ENCODE results near the gene TUBB.
A peak's percentile ranks its signal among the peaks of the same experiment; 100 is the strongest.

TUBB gene

GRCh38 chr6:30719791-30720737, at the start of gene TUBB:
Gene TUBB, plus strand, starts transcription at chr6:30720352. Its CDS starts 155 bp downstream, at chr6:30720507.
- peak; percentile 95 for DNase-seq (ENCODE audit: low read depth)
- peak; percentile 9 for TF ChIP-seq CTCF (IDR thresholded peaks at IDR 0.05; ENCODE audit: low read depth, low read length, missing control alignments)
- H3K4me3 ChIP-seq (ENCODE audit: low read depth, low read length): peak within 1 kb of the TSS; percentile 81

DNA sequence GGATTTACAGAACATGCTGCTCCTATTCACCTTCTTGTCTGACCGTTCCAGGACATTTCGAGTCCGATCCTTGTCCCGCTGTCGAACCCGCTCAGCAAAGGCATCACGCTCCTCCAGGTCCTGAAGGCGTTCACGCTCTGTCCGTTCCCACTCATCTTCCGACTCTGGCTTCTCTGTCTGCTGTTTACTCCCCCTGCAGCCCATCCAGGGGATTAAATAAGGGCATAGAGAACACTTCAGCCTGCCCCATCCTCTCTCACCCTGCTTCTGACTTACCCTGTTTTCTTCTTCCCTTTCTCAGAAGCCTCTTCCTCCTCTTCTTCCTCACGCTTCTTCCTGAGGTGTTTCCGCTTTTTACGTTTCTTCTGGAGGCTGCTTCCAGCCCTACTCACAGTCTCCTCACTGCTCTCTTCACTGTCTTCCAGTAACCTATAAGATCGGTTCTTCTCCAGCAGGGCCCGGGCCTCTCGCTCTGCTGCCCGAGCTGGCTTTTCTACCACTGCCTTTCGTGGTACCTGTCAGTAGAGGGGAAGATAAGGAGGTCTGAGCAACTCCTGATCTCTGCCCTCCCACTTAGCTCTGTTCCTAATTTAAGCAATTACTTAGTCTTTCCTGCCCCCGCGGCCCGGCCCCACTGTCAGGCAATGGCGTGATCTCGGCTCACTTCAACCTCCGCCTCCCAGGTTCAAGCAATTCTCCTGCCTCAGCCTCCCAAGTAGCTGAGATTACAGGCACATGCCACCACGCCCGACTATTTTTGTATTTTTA, 49.2 kb upstream of the TUBB start:
- peak; percentile 29 for TF ChIP-seq CTCF (IDR thresholded peaks at IDR 0.05; ENCODE audit: low read depth, low read length, missing control alignments)
- H3K4me3 ChIP-seq (ENCODE audit: low read depth, low read length): no peak overlapping the region
- no peak for DNase-seq (ENCODE audit: low read depth)

DNA sequence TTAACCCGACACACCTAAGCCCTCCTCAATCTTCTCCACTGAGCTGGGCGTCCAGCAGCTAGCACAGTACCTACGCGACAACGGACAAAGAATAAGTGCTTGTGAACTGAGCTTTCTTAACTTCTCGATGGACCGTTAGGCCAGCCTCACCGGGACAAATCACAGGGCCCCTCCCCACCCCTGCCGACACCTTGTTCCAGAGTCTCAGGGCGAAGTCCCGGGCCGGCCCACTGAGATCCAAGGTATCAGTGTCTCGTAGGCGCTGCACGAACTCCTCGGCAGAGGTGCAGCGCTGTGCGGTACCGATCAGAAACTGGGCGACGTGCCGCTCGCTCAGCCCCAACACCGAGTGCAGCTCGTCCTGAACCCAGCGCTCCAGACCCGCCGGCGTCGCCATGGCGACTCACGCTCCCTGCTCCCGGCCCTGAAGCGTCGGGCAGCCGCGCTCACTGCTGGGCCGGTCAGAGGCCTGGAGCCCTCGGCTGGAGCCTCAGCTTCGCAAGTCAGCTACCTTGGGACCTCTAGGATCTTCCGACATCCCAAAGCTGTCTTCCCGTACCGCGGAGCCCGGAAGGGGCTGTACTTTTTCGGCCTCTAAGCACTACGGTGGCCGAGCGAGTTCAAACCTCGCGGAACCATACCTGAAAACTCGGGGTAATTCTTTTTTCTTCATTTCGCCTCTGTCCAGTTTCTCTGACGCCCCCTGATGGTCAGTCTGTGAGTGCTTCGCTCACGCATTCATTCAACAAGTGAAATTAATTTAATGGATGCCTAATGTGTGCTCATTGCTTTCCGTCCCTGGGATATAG, 47.5 kb upstream of the TUBB start, which contains the start of gene DHX16:
Gene DHX16, minus strand, starts transcription at position 562 of the 809 bp plus-strand sequence. Its CDS starts 165 bp downstream, at position 397.
- peak; percentile 96 for DNase-seq (ENCODE audit: low read depth)
- peak within 1 kb of the TSS; percentile 99 for H3K4me3 ChIP-seq (ENCODE audit: low read depth, low read length)
- TF ChIP-seq CTCF (IDR thresholded peaks at IDR 0.05; ENCODE audit: low read depth, low read length, missing control alignments): peak; percentile 76

DNA sequence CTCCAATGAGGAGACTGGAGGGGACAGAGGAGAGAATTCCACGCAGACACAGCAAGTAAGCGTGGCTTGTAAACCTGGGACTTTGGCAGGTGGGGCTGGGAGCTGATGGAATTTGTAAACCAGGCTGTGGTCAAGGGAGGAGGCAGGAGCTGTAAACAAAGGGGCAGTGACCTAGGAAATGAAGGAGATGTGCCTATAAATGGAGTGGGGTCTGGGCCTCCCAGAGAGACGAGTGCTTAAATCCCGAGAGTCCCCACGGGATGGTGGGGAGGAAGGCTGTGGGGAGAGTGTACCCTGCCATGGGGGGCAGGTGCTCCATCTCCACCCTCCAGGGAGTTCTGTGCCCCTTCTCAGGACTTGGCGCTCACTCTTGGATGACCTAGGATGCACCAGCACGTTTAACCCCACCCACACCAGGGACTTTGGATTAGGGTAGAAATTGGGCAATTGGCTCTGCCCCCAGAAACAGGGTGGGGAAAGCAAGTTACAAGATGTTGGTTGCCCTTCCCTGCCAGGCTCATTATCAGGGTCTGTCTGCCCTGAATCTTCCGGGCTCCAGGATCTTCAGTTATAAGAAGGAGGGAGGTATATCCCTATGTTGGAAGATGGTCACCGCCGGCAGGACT, 43.4 kb upstream of the TUBB start:
- H3K4me3 ChIP-seq (ENCODE audit: low read depth, low read length): no peak overlapping the region
- no peak for DNase-seq (ENCODE audit: low read depth)
- TF ChIP-seq CTCF (IDR thresholded peaks at IDR 0.05; ENCODE audit: low read depth, low read length, missing control alignments): no peak

DNA sequence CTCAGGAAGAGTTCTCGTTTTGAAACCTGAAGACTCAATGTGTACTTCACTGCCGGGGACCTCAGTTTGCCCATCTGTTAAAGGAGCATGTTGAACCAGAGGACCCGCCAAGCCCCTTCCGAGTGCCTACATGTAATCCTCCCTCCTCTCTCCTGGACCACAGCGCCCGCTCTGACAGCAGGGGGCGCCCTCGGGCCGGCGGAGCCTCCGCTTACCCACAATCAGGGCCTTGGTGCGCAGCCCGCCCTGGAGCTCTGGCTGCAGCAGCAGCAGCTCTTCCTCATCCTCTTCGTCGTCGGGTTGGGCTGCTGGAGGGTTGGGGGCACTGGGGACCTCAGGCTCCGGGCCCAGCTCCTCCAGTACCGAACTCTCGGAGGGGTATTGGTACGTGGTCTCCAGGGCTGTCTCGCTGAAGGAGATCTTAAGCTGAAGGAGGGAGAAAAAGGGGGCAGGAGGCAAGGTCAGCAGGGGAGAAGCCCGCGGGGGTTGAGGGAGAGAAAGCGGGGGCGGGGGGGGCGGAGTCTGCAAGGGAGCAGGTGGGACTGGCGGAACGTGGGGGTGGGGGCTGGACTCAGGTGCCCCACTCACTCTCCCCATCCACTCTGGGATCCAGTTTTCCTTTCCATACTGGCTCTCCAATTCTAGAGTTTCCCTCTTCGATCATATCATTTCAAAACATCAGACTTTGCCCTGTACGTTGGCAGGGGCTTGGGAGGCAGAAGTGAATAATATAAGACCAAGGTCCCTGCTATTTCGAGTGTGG, 41.0 kb upstream of the TUBB start:
- peak overlapping the region; percentile 75 for H3K4me3 ChIP-seq (ENCODE audit: low read depth, low read length)
- peak; percentile 94 for TF ChIP-seq CTCF (IDR thresholded peaks at IDR 0.05; ENCODE audit: low read depth, low read length, missing control alignments)
- no peak for DNase-seq (ENCODE audit: low read depth)

Measured in GM12864 (cell line).